Esophagus muscularis mucosa (tissue), 4 donors: Measurements from ENCODE around the gene GALNTL6.

Source experiments
- EP300 ChIP-seq: sonication (generic); formaldehyde crosslinking; IDR thresholded peaks from one replicate; pipeline ENCODE4 v1.6.1; 2017; ENCODE audit warnings: antibody characterized with exemption
- POLR2A ChIP-seq: fragments of 450-650 bp; IDR thresholded peaks from one replicate; pipeline ENCODE4 v1.6.1; 2017; ENCODE audit warnings: antibody characterized with exemption, moderate library complexity, mild to moderate bottlenecking, low read depth
- POLR2AphosphoS5 ChIP-seq, 2 donors: sonication (generic); formaldehyde crosslinking; IDR thresholded peaks; one replicate each; pipeline ENCODE4 v1.6.1; 2017; ENCODE audit warnings: antibody characterized with exemption in 2 of 2
- TF ChIP-seq, protein P1 (sequence below), 3 experiments: fragments of 200-600 bp in 2 of 3; fragments of 450-650 bp in 1 of 3; sonication (generic) in 2 of 3; IDR thresholded peaks; one replicate each; pipeline ENCODE4 v1.5.1; 2017 to 2019; ENCODE audit warnings: antibody characterized with exemption in 3 of 3, mild to moderate bottlenecking in 2 of 3, moderate library complexity in 1 of 3

DNA sequence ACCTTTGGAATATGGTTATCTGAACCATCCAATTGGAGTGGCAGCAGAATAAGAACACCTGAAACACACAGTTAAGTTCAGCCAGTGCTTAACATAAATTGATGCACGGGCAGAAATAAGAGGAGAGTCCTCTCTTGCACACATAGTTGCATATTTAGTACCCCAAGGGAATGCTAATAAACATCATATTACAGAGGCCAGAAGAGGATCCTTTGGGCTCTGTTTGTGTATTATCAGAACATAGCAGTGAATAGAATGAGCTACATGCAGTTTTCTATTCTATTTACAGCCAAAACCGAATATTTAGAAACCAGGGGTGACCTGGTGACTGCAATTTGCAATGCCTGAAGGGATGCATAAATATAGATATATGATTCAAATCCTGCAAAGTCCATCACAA lies 1054.6 kb downstream of the GALNTL6 start:
- TF ChIP-seq, protein P1, sequence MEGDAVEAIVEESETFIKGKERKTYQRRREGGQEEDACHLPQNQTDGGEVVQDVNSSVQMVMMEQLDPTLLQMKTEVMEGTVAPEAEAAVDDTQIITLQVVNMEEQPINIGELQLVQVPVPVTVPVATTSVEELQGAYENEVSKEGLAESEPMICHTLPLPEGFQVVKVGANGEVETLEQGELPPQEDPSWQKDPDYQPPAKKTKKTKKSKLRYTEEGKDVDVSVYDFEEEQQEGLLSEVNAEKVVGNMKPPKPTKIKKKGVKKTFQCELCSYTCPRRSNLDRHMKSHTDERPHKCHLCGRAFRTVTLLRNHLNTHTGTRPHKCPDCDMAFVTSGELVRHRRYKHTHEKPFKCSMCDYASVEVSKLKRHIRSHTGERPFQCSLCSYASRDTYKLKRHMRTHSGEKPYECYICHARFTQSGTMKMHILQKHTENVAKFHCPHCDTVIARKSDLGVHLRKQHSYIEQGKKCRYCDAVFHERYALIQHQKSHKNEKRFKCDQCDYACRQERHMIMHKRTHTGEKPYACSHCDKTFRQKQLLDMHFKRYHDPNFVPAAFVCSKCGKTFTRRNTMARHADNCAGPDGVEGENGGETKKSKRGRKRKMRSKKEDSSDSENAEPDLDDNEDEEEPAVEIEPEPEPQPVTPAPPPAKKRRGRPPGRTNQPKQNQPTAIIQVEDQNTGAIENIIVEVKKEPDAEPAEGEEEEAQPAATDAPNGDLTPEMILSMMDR (IDR thresholded peaks at IDR 0.05) = no peak
- TF ChIP-seq POLR2A (no peak), EP300 (no peak), POLR2AphosphoS5 (IDR thresholded peaks at IDR 0.05) (no peak)
